DLD1 (cell line): ENCODE measurements around the gene DUS1L.

Source experiments
- in situ Hi-C: cut with HindIII; loops from 2 replicates; pipeline ENCODE4 v1.10.0; 2017; ENCODE audit warnings: low sequenced_read_pairs

The DUS1L gene

DNA sequence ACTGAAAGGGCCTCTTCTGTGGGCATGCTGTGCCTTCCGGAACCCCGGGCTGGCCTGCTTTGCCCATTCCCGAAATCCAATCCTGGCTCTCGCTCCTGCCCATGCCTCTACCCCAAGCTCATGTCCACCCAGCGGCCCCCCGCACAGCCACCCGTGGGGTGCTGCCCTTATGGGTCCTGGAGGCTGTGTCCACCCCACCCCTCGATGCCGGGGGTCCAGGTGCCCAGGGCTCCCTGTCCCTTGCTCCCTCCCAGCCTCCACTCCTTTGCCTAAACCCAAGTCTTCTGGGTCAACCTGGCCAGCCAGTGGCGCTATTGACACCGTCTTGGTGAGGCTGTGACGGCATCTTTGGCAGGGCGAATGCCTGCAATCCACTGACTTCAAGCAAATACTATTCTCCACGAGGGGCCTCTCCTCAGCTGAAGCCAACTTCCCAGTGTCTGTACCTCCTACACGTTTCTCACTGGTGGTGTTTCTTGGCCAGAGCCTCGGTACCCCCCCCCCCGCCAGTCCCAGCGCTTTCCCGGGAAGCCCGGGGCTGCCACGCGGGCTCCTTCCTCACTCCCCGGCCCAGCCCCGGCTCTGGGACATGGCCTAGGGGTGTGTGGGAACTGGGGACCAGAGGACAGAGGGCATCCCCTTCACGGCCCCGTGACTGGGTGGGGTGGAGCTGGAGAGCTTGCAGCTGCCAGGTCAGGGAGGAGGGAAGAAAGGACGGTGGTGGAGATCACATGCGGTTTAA is 12.2 kb upstream of the DUS1L start:
- in situ Hi-C loops = no loop called here

DNA sequence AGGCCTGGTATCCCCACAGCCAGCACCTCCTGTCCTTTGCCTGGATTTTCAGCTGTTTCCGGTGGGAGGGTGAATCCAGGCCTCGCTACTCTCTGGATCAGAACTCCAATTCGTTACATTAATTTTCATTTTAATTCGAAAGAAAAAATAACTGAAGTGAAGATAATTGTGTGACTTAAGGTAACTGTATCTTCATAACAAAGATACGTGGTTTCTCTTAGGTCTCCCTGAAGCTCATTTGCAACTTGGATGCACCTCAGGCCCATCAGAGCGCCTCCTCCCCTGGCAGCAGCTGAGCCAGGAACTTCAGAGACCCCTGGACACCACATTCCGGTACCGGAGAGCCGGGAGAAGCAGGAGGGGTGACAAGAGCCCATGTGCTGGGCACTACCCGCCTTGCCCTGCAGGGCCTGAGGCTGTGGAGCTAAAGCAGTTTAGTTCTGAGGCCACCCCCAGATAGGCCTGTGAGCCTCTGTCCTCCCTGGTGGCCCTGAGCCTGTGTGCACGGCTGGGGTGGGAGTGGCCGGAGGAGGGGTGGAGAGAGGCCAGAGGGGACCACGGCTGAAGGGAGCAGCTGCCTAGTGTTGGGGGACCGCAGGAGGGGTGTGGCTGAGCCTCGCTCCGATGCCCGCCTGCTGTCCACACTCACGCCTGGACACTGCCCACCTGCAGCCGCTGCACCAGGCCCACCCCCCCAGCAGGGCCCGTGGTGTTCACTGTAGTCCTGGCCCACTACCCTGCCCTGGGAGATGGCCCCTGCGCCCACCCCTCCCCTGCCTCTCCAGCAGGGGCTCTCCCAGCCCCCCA is 11.4 kb upstream of the DUS1L start:
- in situ Hi-C loops = no loop called here

DNA sequence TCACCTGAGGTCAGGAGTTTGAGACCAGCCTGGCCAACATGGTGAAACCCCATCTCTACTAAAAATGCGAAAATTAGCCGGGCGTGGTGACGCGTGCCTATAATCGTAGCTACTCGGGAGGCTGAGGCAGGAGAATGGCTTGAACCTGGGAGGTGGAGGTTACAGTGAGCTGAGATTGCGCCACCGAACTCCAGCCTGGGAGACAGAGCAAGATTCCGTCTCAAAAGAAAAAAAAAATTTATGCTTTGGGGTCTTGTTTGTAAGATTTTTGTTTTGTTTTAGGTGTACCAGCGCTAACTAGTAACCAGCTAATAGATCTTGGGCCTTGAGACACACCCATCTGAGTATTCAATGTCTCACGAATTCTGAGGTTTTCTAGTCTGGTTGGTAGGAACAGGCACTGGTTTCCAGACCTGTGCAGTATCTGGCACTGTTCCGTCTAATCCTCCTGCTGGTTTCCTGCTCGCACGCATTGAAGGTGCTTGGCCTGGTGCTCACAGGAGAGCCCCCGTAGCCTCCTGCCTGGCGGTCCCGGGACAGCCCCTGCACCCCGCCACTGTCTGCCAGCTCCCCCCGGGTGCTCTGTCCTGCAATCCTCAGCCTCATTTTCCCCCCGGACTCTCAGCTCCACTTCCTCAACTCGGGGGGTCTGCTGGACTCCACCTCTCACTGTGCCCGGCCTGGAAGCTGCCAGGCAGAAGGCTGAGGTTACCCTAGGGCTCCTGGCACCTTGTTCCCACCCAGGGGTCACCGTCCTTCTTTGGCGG is 10.6 kb upstream of the DUS1L start:
- in situ Hi-C loops = no loop called here

DNA sequence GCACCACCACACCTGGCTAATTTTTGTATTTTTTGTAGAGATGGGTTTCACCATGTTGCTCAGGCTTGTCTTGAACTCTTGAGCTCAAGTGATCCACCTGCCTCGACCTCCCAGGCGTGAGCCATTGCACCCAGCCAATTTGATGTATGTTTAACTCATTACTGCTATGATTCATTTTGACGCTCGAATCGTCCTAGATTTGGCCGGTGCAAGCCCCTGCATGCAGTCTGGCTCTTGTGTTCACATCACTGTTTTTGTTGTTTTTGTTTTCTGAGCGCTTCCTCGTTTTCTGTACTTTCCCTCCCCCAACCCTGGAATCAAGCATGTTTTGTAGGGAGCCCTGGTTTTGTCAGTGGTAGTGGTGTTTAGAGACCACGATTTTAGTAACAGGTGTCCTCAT is 7.8 kb upstream of the DUS1L start:
- in situ Hi-C loops = no loop called here

DNA sequence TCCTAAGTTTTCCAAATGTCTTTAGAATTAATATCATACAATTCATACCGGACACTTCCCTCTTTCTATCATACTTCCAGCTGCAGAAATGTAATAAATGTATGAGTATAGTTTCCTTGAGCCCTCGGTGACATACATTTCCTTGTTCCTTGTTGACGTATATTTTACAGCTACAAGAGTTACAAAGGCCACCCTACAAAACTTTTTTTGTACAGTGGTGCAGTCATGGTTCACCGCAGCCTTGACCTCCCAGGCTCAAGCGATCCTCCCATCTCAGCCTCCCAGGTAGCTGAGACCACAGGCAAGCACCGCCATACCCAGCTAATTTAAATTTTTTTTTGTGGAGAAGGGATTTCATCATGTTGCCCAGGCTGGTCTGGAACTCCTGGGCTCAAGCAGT is 7.2 kb upstream of the DUS1L start:
- in situ Hi-C loops = no loop called here

DNA sequence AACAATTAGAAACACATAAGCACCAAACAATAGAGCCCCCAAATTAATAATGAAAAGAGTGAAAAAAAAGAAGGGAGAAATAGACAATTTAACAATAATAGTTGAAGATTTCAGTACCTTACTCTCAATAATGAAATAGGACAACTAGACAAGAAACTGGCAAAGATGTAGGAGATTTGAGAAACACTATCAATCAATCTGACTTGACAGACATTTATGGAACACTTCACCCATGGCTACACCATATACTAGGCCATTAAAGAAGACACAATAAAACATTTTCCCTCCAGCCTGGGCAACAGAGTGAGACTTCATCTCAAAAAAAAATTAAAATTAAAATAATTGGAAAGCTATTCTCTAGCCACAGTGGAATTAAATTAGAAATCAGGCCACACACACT is 5.0 kb upstream of the DUS1L start:
- in situ Hi-C loops = no loop called here

DNA sequence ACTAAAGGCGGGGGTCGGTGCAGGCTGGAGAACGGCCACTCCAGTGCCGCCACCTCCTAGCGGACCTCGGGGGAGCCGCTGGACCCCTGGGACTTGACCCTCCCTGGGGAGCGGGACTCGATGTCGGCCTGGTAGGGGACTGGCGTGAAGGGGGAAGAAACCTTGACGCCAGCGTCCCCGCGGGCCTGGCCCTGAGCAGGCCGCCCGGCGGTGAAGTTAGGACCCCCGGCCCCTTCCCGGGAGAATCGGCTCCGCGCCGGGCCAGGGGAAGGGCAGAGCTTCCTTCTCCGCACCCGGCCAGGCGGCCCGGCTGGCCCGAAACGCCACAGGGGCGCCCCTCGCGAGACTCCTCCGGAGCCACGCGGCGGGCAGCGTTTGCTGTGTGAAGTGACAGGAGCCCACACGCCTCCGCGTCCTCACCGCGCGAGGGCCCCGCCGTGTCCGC is 389 bp downstream of the DUS1L start:
- in situ Hi-C loops = no loop called here

DNA sequence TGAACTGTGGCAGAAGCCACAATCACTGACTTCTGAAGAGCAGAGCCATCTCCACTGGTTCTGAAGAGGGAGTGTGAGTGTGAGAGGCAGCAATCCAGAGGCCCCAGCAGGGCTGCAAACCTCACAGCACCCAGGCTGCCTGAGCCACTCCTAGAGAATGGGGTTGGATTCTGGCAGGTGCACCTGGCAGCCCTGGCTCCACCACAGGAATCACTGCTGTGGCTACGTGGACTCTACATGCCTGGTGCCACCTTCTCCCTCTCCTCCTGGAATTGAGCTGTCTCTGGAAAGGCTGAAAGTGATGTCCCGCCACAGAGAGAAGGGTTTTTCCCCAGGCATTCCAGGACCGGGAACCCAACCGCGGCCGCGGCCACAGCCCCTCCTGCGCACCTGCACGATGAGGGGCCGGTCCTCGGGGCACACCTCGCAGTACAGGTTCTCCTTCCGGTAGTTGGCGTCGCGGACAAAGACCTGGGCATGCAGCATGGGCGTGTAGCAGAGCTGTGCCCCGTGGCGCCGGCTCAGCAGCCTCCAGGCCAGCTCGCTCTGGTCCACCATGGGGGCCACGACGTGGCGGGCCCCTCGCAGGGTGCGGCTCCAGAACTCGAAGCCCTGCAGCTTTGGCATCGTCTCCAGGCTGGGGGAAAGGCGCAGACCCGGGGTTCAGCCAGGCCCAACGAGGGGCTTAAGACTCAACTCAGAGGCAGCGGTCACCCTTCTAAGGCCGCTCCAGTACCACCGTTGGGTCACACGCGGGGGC is 991 bp downstream of the DUS1L start:
- in situ Hi-C loops = no loop called here

DNA sequence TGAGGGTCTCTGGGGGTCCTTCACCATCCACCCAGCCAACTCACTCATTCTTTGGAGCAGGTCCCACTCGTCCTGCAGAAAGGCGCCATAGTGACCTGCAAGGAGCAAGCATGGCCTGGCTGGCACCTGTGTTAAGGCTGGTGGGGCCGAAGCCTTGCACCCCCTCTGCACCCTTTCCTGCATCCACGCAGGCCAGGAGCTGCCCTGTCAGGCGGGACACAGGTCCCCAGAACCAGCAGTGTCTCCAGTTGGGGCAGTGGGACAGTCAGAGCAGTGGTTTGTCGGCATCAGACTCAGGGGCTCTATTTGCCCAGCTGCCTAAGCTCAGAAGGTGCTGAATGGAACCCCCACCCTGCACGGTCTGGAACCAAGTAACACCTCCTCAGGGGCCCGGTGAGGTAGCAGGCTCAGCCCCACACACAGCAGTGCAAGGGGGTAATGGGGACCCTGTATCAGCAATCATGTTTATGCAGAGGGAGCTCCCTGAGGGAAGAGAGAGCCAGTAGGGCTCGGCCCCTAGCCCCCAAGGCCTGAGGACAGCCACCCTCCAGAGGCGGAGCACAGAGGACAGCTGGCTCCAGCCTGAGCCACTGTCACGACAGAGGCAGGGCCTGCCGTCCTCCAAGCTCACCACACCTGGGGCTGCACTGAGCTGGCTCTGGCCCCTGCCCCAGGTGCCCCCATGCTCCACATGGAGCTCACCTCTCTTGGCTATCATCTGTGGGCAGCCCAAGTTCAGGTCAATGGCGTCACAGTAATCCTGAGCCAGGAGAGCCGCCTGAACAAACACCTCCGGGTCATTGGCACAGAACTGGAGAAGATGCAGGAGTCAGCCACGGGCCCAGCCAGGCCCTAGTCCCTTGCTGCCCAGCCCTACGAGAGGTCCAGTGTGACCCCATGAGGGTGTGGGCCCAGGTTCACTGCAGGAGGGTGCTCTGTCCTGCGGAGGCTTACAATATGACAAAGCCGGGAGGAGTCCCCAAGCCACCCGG is 1.9 kb downstream of the DUS1L start:
- in situ Hi-C loops = no loop called here

DNA sequence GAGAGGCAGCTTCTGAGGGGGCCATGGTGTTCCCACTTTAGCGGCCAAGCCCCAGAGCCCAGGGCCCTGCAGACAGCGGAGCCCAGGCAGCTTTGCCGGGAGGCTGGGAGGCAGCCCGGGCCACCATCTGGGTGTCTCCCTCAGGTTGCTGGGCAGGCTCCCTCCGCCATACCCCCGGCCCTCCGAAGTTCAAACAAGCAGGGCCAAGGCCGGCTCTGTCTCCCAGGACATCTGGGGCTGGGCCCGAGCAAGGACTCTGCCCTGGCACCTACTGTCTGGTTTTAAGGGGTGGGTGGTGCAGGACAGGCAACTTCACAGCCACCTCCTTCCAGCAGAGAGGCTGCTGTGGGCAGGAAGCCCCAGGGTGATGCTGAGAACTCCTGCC is 2.6 kb downstream of the DUS1L start:
- in situ Hi-C loops = no loop called here

DNA sequence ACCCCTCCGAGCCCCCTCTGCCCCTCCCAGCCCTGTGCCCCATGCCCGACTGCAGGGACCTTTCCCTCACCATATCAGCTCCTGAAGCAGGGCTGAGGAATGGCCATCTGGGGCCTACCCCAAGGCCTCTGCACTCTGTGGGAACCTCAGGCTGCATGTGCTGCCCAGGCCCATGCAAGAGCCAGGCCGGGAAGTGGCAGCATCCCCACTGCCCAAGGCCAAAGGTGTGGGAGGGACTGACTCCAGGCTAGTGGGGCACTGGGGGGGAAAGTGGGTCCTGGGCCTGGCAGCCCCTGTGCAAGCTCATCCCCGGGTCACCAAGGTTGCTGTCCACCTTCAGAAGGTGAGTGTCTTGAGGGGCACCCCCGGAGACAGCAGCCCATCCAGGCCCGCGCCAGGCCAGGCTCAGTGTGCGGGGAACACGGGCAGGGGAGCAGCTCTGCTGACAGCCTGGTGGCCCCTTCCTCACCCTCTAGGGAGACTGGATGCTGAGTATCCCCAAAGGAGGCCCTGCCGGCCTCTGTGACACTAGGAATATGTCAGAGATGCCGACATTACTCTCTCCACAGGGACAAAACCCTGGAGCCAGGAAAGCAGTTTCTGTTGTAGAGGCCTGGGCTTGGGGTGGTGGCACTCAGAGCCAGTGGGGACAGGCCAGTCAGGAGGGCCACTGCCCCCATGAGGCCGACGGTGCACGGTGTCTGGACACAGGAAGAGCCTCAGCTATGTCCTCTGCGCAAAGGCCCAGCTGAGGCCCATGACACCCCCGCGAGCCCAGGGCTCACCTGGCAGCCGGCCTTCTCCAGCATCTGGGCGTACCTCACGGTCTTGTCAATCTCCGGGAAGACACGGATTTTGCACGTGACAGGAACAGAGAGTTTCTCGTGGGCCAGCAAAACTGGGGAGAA is 3.3 kb downstream of the DUS1L start:
- in situ Hi-C loops = no loop called here

DNA sequence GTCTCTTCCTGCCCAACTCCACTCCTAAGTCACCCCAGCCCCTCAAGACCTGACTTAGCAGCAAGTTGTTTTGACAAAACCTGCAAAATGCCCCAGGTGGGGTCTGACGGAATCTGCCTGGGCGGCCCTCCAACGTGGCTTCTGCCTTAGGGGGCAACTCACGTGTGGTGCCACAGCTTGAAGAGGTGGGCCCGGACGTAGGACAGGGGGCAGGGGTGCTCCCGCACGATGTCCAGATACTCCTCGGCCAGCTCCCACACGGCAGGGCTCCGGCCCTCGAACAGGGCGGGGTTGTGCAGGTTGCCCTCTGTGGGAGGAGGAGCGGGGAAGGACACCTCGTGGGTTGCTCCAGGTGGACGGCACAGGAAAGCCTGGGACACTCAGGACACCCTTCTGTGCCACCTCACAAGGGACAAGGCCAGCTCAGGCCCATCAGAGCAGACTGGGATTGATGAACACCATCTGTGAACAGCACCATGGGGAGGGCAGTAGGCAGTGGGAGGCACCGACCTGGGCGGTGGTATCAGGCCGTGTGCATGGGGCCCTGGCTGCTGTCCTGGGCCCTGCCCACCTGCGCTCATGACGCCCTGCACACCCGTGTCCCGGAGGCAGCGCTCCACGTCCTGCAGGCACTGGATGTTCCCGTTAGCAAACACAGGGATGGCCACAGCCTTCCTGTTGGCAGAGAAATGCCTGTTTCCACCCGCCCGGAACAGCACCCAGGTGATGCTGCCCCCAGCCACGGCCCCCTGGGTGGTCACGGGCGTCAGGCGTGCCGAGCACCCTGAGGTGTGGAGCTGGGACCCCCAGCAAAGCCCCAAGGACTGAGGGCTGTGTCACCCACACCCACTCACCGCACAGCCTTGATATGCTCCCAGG is 4.3 kb downstream of the DUS1L start:
- in situ Hi-C loops = no loop called here

DNA sequence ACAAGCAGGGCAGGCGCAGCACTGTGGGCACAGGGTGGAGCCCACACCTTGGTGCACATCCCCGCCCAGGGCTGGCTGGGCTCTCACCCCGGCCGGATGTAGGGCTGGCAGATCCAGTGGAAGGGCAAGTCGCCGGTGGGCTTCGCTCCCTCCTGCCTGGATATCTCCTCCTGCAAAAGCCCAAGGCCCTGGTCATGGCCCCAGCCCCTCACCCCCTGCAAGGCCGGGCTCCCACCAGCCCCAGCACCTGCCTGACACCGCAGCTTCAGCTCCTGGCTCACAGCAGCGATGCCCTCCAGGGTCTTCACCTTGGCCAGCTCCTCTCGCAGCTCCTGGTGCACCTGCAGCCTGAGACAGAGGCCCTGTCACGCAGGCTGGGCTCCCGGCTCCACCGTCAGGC is 5.0 kb downstream of the DUS1L start:
- in situ Hi-C loops = no loop called here

DNA sequence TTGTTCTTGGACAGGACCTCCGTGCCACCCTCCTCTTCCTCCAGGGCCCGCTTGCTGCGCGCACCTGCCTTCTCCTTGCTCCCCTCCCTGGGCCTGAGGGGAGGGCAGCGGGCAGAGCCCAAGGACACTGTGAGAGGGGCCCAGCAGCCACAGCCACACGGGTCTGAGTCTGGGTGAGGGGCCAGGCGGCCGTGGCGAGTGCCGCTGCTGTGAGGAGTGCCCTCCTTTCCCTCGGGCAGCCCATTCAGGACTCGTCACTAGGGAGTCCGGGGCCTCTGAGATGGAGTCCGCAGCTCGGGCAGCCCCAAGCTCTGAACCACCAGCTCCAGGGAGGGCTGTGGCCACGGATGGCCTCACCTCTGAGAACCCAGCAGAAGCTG is 5.6 kb downstream of the DUS1L start:
- in situ Hi-C loops = no loop called here

DNA sequence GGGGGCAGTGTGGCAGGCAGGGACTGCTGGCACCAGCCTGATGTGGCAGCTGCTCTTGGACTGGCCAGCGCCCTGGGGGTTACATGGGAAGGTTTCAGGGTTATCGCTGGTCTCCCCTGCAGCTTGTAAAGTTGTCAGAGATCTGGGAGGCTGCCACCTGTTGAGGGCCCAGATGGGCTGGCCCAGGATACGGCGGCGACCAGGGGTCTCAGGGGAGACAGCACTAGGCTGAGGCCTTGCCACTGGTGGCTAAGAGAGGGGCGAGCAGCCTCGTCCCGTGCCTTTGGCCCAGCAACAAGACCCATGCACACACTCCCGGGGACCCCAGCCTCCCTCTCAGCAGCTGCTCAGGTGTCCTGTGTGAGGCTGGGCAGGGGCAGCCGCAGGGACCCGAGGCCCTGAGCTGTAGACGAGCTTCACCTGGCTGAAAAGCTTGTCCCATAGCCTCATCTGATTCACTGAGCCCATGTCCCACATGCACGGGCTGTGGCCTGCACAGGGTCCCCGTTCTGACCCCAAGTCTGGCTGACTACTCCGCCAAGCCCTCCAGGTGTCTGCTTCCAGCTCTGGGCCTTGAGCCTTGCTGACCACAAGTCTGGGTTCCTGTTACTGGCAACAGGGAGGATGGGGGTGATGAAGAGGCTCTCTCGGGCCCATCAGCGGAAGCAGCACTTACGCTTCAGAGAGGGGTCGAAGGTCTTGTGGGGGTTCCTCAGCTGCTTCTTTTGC is 6.2 kb downstream of the DUS1L start:
- in situ Hi-C loops = no loop called here

DNA sequence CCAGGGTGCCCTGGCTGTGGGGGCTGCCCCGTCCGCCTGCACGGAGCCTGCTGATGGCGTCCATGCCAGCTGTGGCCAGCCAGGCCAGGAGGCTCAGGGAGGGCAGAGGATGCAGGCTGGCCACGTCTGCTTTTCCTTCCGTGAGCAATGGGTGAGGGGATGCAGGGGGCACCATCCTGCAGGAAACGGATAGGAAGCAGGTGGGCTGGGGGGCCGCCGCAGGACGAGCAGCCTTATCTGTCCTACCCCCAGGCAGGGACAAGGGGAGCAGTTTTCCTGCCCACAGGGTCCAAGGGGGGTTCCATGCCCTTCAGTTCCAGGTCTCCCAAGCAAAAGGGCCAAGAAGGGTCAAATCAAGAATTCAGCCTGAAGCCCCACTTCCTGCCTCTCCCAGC is 6.8 kb downstream of the DUS1L start:
- in situ Hi-C loops = no loop called here

DNA sequence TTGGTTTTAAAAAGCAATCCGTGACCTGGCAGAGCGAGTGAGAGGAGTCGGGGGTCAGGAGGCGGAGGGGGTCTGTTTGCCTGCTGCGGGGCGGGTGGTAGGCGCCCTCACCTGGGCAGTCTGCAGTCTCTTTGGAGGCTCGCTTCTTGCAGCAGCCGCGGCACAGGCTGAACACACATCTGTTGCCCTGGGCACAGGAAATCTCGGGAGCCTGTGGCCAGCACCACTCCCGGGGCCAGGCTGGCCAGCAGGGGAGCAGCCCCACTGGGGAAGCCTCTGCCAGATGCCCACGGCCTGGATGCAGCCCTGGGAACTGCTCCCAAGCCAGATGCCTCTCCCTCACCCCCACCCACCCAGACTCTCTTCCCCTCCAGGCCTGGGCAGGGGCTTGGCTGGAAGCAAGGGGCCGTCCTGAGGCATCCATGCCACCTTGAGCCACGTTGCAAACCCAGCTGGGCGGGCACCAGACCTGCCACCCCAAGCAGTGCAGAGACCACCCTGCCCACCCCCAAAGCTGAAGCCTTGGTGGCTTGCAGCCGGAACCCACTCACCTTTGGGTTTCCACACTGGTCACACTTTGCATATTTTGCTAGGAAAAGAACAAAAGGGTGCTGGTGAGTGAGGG is 7.3 kb downstream of the DUS1L start:
- in situ Hi-C loops = no loop called here
